Caco-2 (cell line): ENCODE data around the gene SHF. TPM values are rescaled to one million over a fixed set of nuclear protein-coding genes. Genes with fewer than 3 reads are reported as not detected.
A peak's percentile ranks its signal among the peaks of the same experiment; 100 is the strongest.

Experiments
- BruUV-seq: library from RNA; stranded (reverse); fragments of 400-500 nt; replicated peaks from 2 replicates; lab custom pipeline; 2021; lab: Mats Ljungman, UMichigan
- CTCF ChIA-PET: fragments of 300-600 bp; sonication (Branson Sonifier 250); formaldehyde crosslinking; loops from one replicate; lab custom pipeline; 2022; ENCODE audit warnings: antibody characterized with exemption; lab: Charles Lee
- POLR2A ChIA-PET: fragments of 300-600 bp; sonication (Branson Sonifier 250); formaldehyde crosslinking; loops from one replicate; lab custom pipeline; 2022; ENCODE audit warnings: antibody characterized with exemption; lab: Charles Lee
- DNase-seq, 2 experiments: peaks; one replicate each; pipeline versions ENCODE4 v3.0.0 to v3.0.0-alpha.2; 2020 to 2022
- H3K27me3 ChIP-seq: replicated peaks from 2 replicates; pipeline ENCODE4 v1.6.0; 2011; ENCODE audit warnings: low read length; ENCODE audit not compliant: control insufficient read depth, insufficient read depth
- H3K36me3 ChIP-seq: 2 replicates; pipeline ENCODE4 v1.5.1; 2011; ENCODE audit warnings: low read length; ENCODE audit not compliant: control insufficient read depth, insufficient read depth
- H3K4me1 ChIP-seq: fragments of 250-450 bp; sonication (Bioruptor Pico); 2 replicates; pipeline ENCODE4 v1.5.1; 2020; ENCODE audit warnings: mild to moderate bottlenecking
- H3K4me3 ChIP-seq: 2 replicates; pipeline ENCODE4 v1.5.1; 2011; ENCODE audit warnings: low read depth, mild to moderate bottlenecking, control low read depth, low read length
- H3K9me3 ChIP-seq: fragments of 250-450 bp; sonication (Bioruptor Pico); 2 replicates; pipeline ENCODE4 v1.5.1; 2020; ENCODE audit warnings: mild to moderate bottlenecking, moderate library complexity
- H3K27ac Mint-ChIP-seq: one replicate; pipeline ENCODE4 v1.8.0; 2022; ENCODE audit warnings: mixed read lengths; ENCODE audit not compliant: unreplicated experiment
- H3K27me3 Mint-ChIP-seq: one replicate; pipeline ENCODE4 v1.8.0; 2022; ENCODE audit warnings: mixed read lengths; ENCODE audit not compliant: insufficient read depth, unreplicated experiment
- H3K36me3 Mint-ChIP-seq: one replicate; pipeline ENCODE4 v1.8.0; 2022; ENCODE audit warnings: mild to moderate bottlenecking, mixed read lengths; ENCODE audit not compliant: insufficient read depth, unreplicated experiment
- H3K4me1 Mint-ChIP-seq: one replicate; pipeline ENCODE4 v1.8.0; 2022; ENCODE audit warnings: low read depth, mixed read lengths; ENCODE audit not compliant: unreplicated experiment
- H3K4me3 Mint-ChIP-seq: one replicate; pipeline ENCODE4 v1.8.0; 2022; ENCODE audit warnings: mild to moderate bottlenecking, moderate library complexity, mixed read lengths; ENCODE audit not compliant: unreplicated experiment
- H3K9me3 Mint-ChIP-seq: one replicate; pipeline ENCODE4 v1.8.0; 2022; ENCODE audit warnings: mixed read lengths; ENCODE audit not compliant: unreplicated experiment
- CTCF ChIP-seq, 2 experiments: fragments of 200-600 bp in 1 of 2; IDR thresholded peaks; 1 replicate in 1 of 2; 2 replicates in 1 of 2; pipeline versions ENCODE4 v1.5.1 to v1.8.0; 2011 to 2022; ENCODE audit warnings: antibody characterized with exemption in 1 of 2, control low read depth in 1 of 2, inconsistent platforms in 1 of 2, low read depth in 1 of 2, low read length in 1 of 2, mild to moderate bottlenecking in 1 of 2, moderate library complexity in 1 of 2; ENCODE audit not compliant: insufficient read depth in 1 of 2, severe bottlenecking in 1 of 2, unreplicated experiment in 1 of 2
- intact Hi-C: fragments of 100-400 bp; cut with micrococcal nuclease; formaldehyde crosslinking; loops from one replicate; pipeline ENCODE4 v1.10.0; 2022; ENCODE audit not compliant: unreplicated experiment
- total RNA-seq: library from RNA; stranded (reverse); gene quantifications from 2 replicates; pipeline ENCODE4 v1.2.3, GENCODE V29; 2022

SHF gene
- total RNA-seq, 1 experiment from 2014 or later = 11.9 TPM

- Mint-ChIP-seq H3K9me3 (peaks cover 12% of the 10 kb centered on the region), H3K27ac (no peak within 1 kb of the TSS), H3K4me3 (no peak within 1 kb of the TSS), H3K27me3 (no peaks in the 10 kb centered on the region), H3K4me1 (peaks cover 10% of the 10 kb centered on the region), H3K36me3 (no peaks in the 10 kb centered on the region)
- DNase-seq = no peak
- no peak for TF ChIP-seq CTCF (IDR thresholded peaks at IDR 0.05; ENCODE audit: insufficient read depth in 1 of 2, low read depth in 1 of 2, low read length in 1 of 2, severe bottlenecking in 1 of 2, unreplicated experiment in 1 of 2)
- ChIA-PET POLR2A (no interaction called here), CTCF (interaction anchor here (0.7 kb wide), 1 partner anchor 321 kb away, joined by 3 read pairs; no protein-coding TSS in a partner anchor)
- Histone ChIP-seq H3K36me3 (no peaks in the 10 kb centered on the region), H3K4me3 (no peak within 1 kb of the TSS), H3K9me3 (no peaks in the 10 kb centered on the region), H3K4me1 (no peaks in the 10 kb centered on the region), H3K27me3 (no peaks in the 10 kb centered on the region)
- intact Hi-C loops = no loop called here
- no TSS peak for BruUV-seq
These were observed 58.1 kb downstream of the SHF start, which contains the start of the genes DUOX1 and DUOXA1 for GRCh38 chr15:45129651-45130129. TSS of gene DUOX1 (plus strand) at chr15:45129994. CDS start at chr15:45131967, 1,973 bp downstream. TSS of gene DUOXA1 (minus strand) at chr15:45129879. CDS start at chr15:45123014, 6,865 bp downstream.

- Histone ChIP-seq H3K9me3 (no peaks in the 10 kb centered on the region), H3K4me3 (no peak overlapping the region), H3K4me1 (no peaks in the 10 kb centered on the region), H3K27me3 (no peaks in the 10 kb centered on the region), H3K36me3 (no peaks in the 10 kb centered on the region)
- DNase-seq = no peak
- ChIA-PET POLR2A (no interaction called here), CTCF (no interaction called here)
- Mint-ChIP-seq H3K36me3 (no peaks in the 10 kb centered on the region), H3K27me3 (no peaks in the 10 kb centered on the region), H3K9me3 (peaks cover 12% of the 10 kb centered on the region), H3K4me1 (peaks cover 10% of the 10 kb centered on the region), H3K4me3 (no peak overlapping the region), H3K27ac (no peak overlapping the region)
- TF ChIP-seq CTCF (IDR thresholded peaks at IDR 0.05; ENCODE audit: insufficient read depth in 1 of 2, low read depth in 1 of 2, low read length in 1 of 2, severe bottlenecking in 1 of 2, unreplicated experiment in 1 of 2) = no peak
- BruUV-seq = no TSS peak
- intact Hi-C loops = no loop called here
These were observed 58.7 kb downstream of the SHF start for GRCh38 chr15:45128971-45129639.

GRCh38 chr15:45126535-45127158, 61.1 kb downstream of the SHF start:
- intact Hi-C loops = no loop called here
- peak; percentile 30 to 63 for TF ChIP-seq CTCF (IDR thresholded peaks at IDR 0.05; ENCODE audit: insufficient read depth in 1 of 2, low read depth in 1 of 2, low read length in 1 of 2, severe bottlenecking in 1 of 2, unreplicated experiment in 1 of 2)
- peak in 1 of 2 experiments; percentile 29 for DNase-seq
- ChIA-PET POLR2A (no interaction called here), CTCF (interaction anchor here (0.7 to 1.7 kb wide), 7 partner anchors 8 to 41 kb away, joined by 3 to 10 read pairs (median 4); no protein-coding TSS in a partner anchor)
- Histone ChIP-seq H3K36me3 (no peaks in the 10 kb centered on the region), H3K4me3 (no peak overlapping the region), H3K9me3 (no peaks in the 10 kb centered on the region), H3K27me3 (no peaks in the 10 kb centered on the region), H3K4me1 (peaks cover 17% of the 10 kb centered on the region; the same call in 1 of the 2 replicates)
- peaks cover 12% of the 10 kb centered on the region for H3K9me3 Mint-ChIP-seq
- BruUV-seq = no TSS peak
- H3K36me3 Mint-ChIP-seq = no peaks in the 10 kb centered on the region
- peaks cover 25% of the 10 kb centered on the region for H3K4me1 Mint-ChIP-seq
- H3K27me3 Mint-ChIP-seq = no peaks in the 10 kb centered on the region
- H3K27ac Mint-ChIP-seq = no peak overlapping the region
- H3K4me3 Mint-ChIP-seq = no peak overlapping the region
